Airway epithelial cell (primary cell): Measurements from ENCODE around the gene DYNLL2. TPM values are rescaled to one million over a fixed set of nuclear protein-coding genes. Genes with fewer than 3 reads are reported as not detected.

Experiments used
- total RNA-seq: library from RNA; depleted of rRNA; stranded (reverse); fragments of >200 nt; gene quantifications from 2 replicates; pipeline ENCODE4 v1.2.3, GENCODE V29; 2015

DYNLL2 gene
- 11.3 and 18.9 TPM in 2 replicates for total RNA-seq

DNA sequence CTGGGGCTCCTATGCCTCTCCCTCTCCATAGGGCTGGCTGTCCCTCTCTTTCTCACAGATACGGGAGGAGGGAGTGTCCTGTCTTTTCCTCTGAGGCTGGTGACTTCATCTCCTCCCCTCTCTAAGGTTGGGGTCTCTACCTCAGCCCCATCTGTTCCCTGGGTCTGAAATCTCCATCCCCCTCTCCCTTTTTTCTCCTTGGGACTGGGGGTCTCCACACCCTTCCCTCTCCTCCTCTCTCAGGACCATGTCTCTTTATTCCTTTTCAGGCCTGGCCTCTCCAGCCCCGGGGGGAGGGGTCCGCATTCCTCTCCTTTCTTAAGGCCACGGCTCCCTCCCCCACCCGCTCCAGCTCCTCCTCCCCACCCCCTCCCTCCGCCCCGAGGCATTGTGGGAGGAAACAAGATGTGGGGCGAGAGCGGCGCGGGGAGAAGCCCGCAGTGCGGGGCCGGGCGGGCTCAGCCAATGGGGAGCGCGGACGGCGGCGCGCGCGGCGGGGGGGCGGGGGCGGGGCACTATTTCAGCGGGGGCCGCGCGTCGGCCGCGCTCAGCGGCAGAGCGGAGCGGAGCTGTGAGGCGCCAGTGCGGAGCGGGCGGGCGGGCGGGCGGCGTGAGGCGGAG, at the start of gene DYNLL2:
Gene DYNLL2, plus strand, starts transcription at position 550 of the 621 bp plus-strand sequence. CDS start 3,672 bp downstream, outside the sequence.

Other genes with a start within 250 kb of the DYNLL2 start
- gene MRPS23, start 233.4 kb upstream of the DYNLL2 start, total RNA-seq = 23.2 and 24.5 TPM in 2 replicates
- gene CUEDC1, start 128.0 kb upstream of the DYNLL2 start, total RNA-seq = 13.2 and 15.1 TPM in 2 replicates
- 12.9 and 32.0 TPM in 2 replicates for gene VEZF1, start 95.2 kb upstream of the DYNLL2 start, total RNA-seq
- 168 and 169 TPM in 2 replicates for gene SRSF1, start 76.2 kb upstream of the DYNLL2 start, total RNA-seq
- not detected in 2 replicates for gene OR4D1, start 65.0 kb downstream of the DYNLL2 start, total RNA-seq
- not detected in 2 replicates for gene OR4D2, start 83.6 kb downstream of the DYNLL2 start, total RNA-seq
- gene EPX, start 109.3 kb downstream of the DYNLL2 start, total RNA-seq = not detected in 2 replicates
- gene MKS1, start 135.8 kb downstream of the DYNLL2 start, total RNA-seq = 11.8 TPM in 2 replicates
- not detected in 2 replicates for gene LPO, start 155.2 kb downstream of the DYNLL2 start, total RNA-seq
- not detected in 2 replicates for gene MPO, start 197.5 kb downstream of the DYNLL2 start, total RNA-seq
- 0.21 TPM in 1 of 2 replicates, not detected in the other for gene TSPOAP1, start 245.4 kb downstream of the DYNLL2 start, total RNA-seq